ENCODE measurements around the gene HHAT. TPM values are rescaled to one million over a fixed set of nuclear protein-coding genes. Genes with fewer than 3 reads are reported as not detected.

The HHAT gene
- total RNA-seq, 1 donor from 2014 or later, result 4.3 TPM

- Histone ChIP-seq H3K27ac (no peak overlapping the region), H3K9me3 (no peaks in the 10 kb centered on the region), H3K4me1 (peaks cover 8% of the 10 kb centered on the region), H3K4me3 (no peak overlapping the region), H3K27me3 (no peaks in the 10 kb centered on the region), H3K36me3 (no peaks in the 10 kb centered on the region)
- DNase-seq (no peak), ATAC-seq (no peak)
- intact Hi-C loops (cut with DNase I), result loop anchor here (10.0 kb wide), 1 partner anchor 171 kb away; no protein-coding TSS in a partner anchor
- no peak for TF ChIP-seq CTCF (IDR thresholded peaks at IDR 0.05)
Measured at GRCh38 chr1:210315529-210315928, 13.2 kb upstream of the HHAT start.

DNA sequence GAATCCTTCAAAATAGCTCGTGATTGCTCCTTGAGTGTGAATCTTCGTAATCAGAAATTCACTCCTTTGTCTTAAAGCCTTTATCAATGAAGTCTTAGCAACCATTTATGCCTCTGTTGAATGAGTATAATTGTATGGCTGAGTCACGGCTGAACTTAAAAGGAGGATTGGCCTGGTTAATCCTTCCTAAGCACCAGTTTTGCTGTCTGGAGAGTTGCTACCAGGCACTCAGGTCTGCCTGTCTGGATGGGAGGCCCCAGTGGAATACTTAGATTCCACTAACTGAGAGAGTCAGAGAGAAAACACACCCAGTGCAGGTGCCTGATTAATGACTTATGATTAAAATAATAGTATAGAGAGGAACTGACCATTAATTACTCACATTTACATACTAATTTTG, 7.6 kb upstream of the HHAT start:
- Histone ChIP-seq H3K27ac (no peak overlapping the region), H3K9me3 (no peaks in the 10 kb centered on the region)
- intact Hi-C loops (cut with DNase I), result no loop called here

GRCh38 chr1:210321552-210321951, 7.2 kb upstream of the HHAT start:
- ATAC-seq (no peak), DNase-seq (no peak)
- intact Hi-C loops (cut with DNase I), result no loop called here
- no peak for TF ChIP-seq CTCF (IDR thresholded peaks at IDR 0.05)
- Histone ChIP-seq H3K9me3 (no peaks in the 10 kb centered on the region), H3K27ac (no peak overlapping the region), H3K4me3 (no peak overlapping the region), H3K36me3 (no peaks in the 10 kb centered on the region), H3K4me1 (no peaks in the 10 kb centered on the region), H3K27me3 (no peaks in the 10 kb centered on the region)

More for the DNA sequence above, 7.6 kb upstream of the HHAT start:
- no peak for TF ChIP-seq CTCF (IDR thresholded peaks at IDR 0.05)
- DNase-seq (no peak), ATAC-seq (no peak)
- Histone ChIP-seq H3K4me3 (no peak overlapping the region), H3K27me3 (no peaks in the 10 kb centered on the region), H3K36me3 (no peaks in the 10 kb centered on the region), H3K4me1 (no peaks in the 10 kb centered on the region)

DNA sequence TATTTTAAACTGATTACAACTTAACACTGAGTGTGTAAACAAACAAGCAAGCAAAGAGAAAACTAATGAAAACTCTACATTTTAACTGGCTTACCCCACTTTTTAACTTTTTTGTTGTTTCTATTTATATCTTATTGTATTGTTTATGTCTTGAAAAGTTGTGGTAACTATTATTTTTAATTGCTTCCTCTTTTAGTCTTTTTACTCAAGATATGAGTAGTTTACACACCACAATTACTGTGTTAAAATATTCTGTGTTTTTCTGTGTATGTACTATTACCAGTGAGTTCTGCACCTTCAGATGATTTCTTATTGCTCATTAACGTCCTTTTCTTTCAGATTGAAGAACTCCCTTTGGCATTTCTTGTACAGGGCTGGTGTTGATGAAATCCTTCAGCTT, 4.7 kb upstream of the HHAT start:
- Histone ChIP-seq H3K4me1 (peaks cover 7% of the 10 kb centered on the region), H3K36me3 (no peaks in the 10 kb centered on the region), H3K27ac (no peak overlapping the region), H3K4me3 (no peak overlapping the region), H3K9me3 (no peaks in the 10 kb centered on the region), H3K27me3 (no peaks in the 10 kb centered on the region)
- TF ChIP-seq CTCF (IDR thresholded peaks at IDR 0.05), result no peak
- intact Hi-C loops (cut with DNase I), result no loop called here
- no peak for DNase-seq
- ATAC-seq, result no peak

DNA sequence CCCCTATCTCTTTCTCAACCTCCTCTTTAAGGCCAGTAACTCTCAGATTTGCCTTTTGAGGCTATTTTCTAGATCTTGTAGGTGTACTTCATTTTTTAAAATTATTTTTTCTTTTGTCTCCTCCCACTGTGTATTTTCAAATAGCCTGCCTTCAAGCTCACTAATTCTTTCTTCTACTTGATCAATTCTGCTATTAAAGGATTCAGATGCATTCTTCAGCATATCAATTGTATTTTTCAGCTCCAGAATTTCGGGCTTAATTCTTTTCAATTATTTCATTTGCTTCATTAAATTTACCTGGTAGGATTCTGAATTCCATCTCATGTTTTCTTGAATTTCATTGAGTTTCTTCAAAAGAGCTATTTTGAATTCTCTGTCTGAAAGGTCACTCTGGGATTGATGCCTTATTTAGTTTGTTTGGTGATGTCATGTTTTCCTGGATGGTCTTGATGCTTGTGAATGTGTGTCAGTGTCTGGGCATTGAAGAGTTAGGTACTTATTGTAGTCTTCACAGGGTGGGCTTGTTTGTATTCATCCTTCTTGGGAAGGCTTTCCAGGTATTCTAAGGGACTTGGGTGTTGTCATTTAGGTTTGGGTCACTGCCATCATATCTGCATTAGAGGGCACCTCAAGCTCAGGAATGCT, 3.6 kb upstream of the HHAT start:
- no peak for TF ChIP-seq CTCF (IDR thresholded peaks at IDR 0.05)
- Histone ChIP-seq H3K9me3 (no peaks in the 10 kb centered on the region), H3K4me1 (peaks cover 14% of the 10 kb centered on the region), H3K27ac (no peak overlapping the region), H3K36me3 (no peaks in the 10 kb centered on the region), H3K4me3 (no peak overlapping the region), H3K27me3 (no peaks in the 10 kb centered on the region)
- DNase-seq, result no peak
- intact Hi-C loops (cut with DNase I), result no loop called here
- ATAC-seq, result no peak

Data from upper lobe of right lung (tissue), 1 donor.